Peyer's patch (tissue), 4 donors: ENCODE data around the gene USP34. TPM values are rescaled to one million over a fixed set of nuclear protein-coding genes. Genes with fewer than 3 reads are reported as not detected.
"Not testable (repeated sequence)": the region's sequence is repeated elsewhere in the genome, so short reads cannot be mapped to it uniquely, and the experiment has no call there.

ENCODE experiments used
- DNase-seq, 3 donors: peaks; one replicate each; pipeline ENCODE4 v3.0.0-alpha.2; 2017 to 2019
- H3K27ac ChIP-seq, 4 donors: fragments of 200-600 bp; sonication (generic); one replicate each; pipeline ENCODE4 v1.5.1; 2016 to 2019
- H3K27me3 ChIP-seq, 2 donors: fragments of 200-600 bp; sonication (generic); one replicate each; pipeline ENCODE4 v1.5.1; 2019
- H3K36me3 ChIP-seq, 3 donors: fragments of 200-600 bp; sonication (generic); one replicate each; pipeline ENCODE4 v1.5.1; 2016 to 2019
- H3K4me1 ChIP-seq, 4 donors: fragments of 200-600 bp; sonication (generic); one replicate each; pipeline ENCODE4 v1.5.1; 2016 to 2019
- H3K4me3 ChIP-seq, 4 donors: fragments of 200-600 bp; sonication (generic); 1 replicate in 3 of 4; 2 replicates in 1 of 4; pipeline ENCODE4 v1.5.1; 2016 to 2019; ENCODE audit warnings: mild to moderate bottlenecking in 1 of 4
- H3K9me3 ChIP-seq, 4 donors: fragments of 200-600 bp; sonication (generic); one replicate each; pipeline ENCODE4 v1.5.1; 2016 to 2019; ENCODE audit warnings: mild to moderate bottlenecking in 1 of 4
- POLR2A ChIP-seq, 2 donors: fragments of 450-650 bp; IDR thresholded peaks; one replicate each; pipeline ENCODE4 v1.5.1; 2017; ENCODE audit warnings: antibody characterized with exemption in 2 of 2, mild to moderate bottlenecking in 2 of 2, moderate library complexity in 2 of 2
- total RNA-seq, 4 donors: library from RNA; depleted of rRNA; stranded (reverse); fragments of >200 nt; gene quantifications; one replicate each; pipeline ENCODE4 v1.1.0, GENCODE V29; 2016
- TF ChIP-seq, protein P1 (sequence below), 6 experiments: fragments of 450-650 bp in 4 of 6; fragments of 200-600 bp in 2 of 6; sonication (generic) in 1 of 6; IDR thresholded peaks; one replicate each; pipeline ENCODE4 v1.5.1; 2017 to 2019; ENCODE audit warnings: antibody characterized with exemption in 6 of 6, mild to moderate bottlenecking in 3 of 6, moderate library complexity in 1 of 6

USP34 gene
- total RNA-seq, 4 donors from 2014 or later, result 148 to 201 (median 172) TPM

DNA sequence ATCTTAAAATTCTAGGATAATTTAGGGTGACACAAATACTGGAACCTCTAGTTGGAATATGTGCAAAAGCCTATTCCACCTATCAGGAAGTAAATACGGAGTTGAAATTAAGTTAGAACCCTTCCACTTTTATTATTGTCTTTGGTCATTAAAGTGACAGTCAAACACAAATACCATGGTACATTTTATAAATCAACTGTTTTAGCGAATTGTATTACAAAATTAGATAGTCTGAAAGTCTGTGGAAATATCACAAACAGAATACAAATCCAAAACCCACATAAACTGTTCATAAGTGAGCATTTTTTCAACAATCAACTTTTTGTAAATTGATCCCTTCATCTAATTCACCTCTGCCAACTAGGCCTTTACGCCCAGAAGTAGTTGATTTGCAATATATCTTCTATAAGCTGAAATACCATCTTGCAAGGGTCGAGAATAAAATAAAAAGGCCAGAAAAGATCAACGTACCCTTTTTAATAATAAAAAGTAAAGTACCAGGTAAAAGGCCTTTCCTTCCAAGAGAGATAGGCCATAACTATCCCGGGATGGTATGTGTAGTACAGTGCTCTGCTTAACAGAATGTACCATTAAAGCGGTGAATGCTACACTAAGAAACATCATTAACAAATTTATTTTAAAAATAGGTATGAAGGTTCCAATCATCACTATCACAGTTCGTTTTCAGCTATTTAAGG is 1.3 kb downstream of the USP34 start:
- DNase-seq, result no peak
- Histone ChIP-seq H3K36me3 (peaks cover 0 to 4% (median 0%) of the 10 kb centered on the region in 3 donors), H3K4me3 (peak overlapping the region; percentile 60 to 95 (median 82)), H3K27ac (peak overlapping the region; percentile 93 to 100 (median 98)), H3K4me1 (peaks cover 0 to 35% (median 3%) of the 10 kb centered on the region in 4 donors), H3K27me3 (no peaks in the 10 kb centered on the region), H3K9me3 (no peaks in the 10 kb centered on the region)
- TF ChIP-seq POLR2A (IDR thresholded peaks at IDR 0.05), result no peak
- TF ChIP-seq, protein P1, sequence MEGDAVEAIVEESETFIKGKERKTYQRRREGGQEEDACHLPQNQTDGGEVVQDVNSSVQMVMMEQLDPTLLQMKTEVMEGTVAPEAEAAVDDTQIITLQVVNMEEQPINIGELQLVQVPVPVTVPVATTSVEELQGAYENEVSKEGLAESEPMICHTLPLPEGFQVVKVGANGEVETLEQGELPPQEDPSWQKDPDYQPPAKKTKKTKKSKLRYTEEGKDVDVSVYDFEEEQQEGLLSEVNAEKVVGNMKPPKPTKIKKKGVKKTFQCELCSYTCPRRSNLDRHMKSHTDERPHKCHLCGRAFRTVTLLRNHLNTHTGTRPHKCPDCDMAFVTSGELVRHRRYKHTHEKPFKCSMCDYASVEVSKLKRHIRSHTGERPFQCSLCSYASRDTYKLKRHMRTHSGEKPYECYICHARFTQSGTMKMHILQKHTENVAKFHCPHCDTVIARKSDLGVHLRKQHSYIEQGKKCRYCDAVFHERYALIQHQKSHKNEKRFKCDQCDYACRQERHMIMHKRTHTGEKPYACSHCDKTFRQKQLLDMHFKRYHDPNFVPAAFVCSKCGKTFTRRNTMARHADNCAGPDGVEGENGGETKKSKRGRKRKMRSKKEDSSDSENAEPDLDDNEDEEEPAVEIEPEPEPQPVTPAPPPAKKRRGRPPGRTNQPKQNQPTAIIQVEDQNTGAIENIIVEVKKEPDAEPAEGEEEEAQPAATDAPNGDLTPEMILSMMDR (IDR thresholded peaks at IDR 0.05), result no peak

DNA sequence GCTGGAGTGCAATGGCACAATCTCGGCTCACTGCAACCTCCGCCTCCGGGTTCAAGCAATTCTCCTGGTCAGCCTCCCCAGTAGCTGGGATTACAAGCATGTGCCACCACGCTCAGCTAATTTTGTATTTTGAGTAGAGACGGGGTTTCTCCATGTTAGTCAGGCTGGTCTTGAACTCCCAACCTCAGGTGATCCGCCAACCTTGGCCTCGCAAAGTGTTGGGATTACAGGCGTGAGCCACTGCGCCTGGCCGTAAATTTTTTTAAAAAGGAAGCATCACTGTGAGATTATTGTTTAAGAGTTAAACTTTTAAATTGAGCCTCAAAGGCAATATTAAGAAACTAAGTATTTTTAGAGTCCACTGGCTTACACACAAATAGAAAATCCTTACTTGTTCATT is 2.7 kb downstream of the USP34 start:
- not testable (repeated sequence) for H3K4me3 ChIP-seq, H3K36me3 ChIP-seq, H3K27ac ChIP-seq, H3K9me3 ChIP-seq, DNase-seq, H3K27me3 ChIP-seq
- peaks cover 0 to 35% (median 7%) of the 10 kb centered on the region in 4 donors for H3K4me1 ChIP-seq

DNA sequence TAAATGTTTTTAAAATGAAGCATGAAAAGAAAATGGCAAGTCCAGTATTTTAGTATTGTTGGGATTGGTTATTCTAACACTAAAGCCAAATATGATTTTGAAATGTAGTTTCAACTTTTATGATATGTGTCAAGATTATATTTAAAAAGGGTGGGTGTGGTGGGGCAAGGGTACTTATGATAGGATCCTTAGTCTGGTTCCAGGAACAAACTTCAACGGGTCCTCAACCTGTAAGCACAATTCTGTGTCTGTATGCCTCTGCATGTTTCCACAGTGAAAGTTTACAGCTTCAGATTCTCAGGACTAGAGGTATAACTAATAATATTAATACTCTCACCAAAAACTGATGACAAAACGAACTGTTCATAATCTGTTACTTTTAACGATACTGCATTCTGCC is 5.8 kb downstream of the USP34 start:
- Histone ChIP-seq H3K36me3 (peaks cover 0 to 9% (median 0%) of the 10 kb centered on the region in 3 donors), H3K27ac (no peak overlapping the region), H3K4me3 (no peak overlapping the region), H3K4me1 (peaks cover 0 to 28% (median 7%) of the 10 kb centered on the region in 4 donors), H3K27me3 (no peaks in the 10 kb centered on the region), H3K9me3 (no peaks in the 10 kb centered on the region)
- TF ChIP-seq, protein P1 (IDR thresholded peaks at IDR 0.05), result no peak
- no peak for TF ChIP-seq POLR2A (IDR thresholded peaks at IDR 0.05)
- no peak for DNase-seq

DNA sequence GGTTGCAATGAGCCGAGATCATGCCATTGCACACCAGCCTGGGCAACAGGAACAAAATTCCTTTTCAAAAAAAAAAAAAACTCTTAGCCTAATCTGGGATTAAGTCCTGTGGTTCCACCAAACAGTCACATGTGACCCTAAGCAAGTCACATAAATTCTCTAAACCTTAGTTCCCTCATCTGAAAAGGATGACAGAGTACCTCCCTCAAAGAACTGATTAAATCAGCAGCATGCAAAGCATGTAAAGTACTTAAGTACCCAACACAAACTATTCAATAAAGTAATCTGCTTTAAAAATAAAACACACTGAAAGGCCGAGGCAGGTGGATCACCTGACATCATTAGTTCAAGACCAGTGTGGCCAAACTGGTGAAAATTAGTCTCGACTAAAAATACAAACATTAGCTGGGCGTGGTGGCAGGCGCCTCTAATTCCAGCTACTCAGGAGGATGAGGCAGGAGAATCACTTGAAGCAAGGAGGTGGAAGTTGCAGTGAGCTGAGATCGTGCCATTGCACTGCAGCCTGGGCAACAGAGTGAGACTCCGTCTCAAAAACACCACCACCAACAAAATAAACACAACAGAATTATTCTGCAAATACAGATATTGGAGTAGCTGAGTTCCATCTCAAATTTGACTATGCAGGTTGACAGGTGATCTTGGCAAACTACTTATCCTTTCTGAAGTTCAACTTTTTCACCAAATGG is 7.0 kb downstream of the USP34 start:
- peaks cover 0 to 26% (median 4%) of the 10 kb centered on the region in 4 donors for H3K4me1 ChIP-seq

DNA sequence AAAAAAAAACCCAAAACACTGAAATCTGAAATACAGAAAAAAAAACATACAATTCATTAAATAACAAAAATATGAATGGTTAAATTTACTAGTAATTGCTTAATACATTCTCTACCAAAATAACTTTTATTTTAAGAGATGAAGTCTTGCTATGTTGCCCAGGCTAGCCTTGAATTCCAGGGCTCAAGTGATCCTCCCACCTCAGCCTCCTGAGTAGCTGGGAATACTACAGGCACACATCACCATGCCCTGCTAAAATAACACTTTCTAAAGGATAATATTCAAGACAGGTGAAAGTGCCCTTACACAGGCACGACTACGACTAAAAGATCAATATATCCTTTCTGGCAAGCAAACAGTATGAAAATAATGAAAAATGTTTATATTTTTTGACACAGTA is 9.5 kb downstream of the USP34 start:
- TF ChIP-seq POLR2A (IDR thresholded peaks at IDR 0.05), result no peak
- TF ChIP-seq, protein P1 (IDR thresholded peaks at IDR 0.05), result no peak
- Histone ChIP-seq H3K4me3 (no peak overlapping the region), H3K36me3 (peaks cover 0 to 6% (median 0%) of the 10 kb centered on the region in 3 donors), H3K27me3 (no peaks in the 10 kb centered on the region), H3K27ac (no peak overlapping the region), H3K9me3 (no peaks in the 10 kb centered on the region), H3K4me1 (peaks cover 0 to 22% (median 3%) of the 10 kb centered on the region in 4 donors)
- no peak for DNase-seq

More for the DNA sequence above, 7.0 kb downstream of the USP34 start:
- no peaks in the 10 kb centered on the region for H3K9me3 ChIP-seq
- no peak overlapping the region for H3K27ac ChIP-seq
- TF ChIP-seq POLR2A (IDR thresholded peaks at IDR 0.05), result no peak
- TF ChIP-seq, protein P1 (IDR thresholded peaks at IDR 0.05), result no peak
- no peaks in the 10 kb centered on the region for H3K27me3 ChIP-seq
- peaks cover 0 to 9% (median 0%) of the 10 kb centered on the region in 3 donors for H3K36me3 ChIP-seq
- no peak for DNase-seq
- no peak overlapping the region for H3K4me3 ChIP-seq

DNA sequence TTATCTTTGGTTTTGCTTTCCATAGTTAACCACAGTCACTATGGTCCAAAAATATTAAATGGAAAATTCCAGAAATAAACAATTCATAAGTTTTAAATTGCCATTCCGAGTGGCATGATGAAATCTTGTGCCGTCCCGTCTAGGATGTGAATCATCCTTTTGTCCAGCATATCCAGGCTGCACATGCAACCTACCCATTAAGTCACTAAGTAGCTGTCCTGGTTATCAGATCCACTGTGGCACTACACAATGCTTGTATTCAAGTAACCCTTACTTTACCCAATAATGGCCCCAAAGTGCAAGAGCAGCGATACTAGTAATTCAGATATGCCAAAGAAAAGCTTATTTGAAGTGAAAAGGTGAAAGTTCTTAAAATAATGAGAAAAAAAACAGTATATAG is 10.7 kb downstream of the USP34 start:
- no peaks in the 10 kb centered on the region for H3K9me3 ChIP-seq
- no peaks in the 10 kb centered on the region for H3K27me3 ChIP-seq
- peaks cover 0 to 6% (median 0%) of the 10 kb centered on the region in 3 donors for H3K36me3 ChIP-seq
- H3K4me3 ChIP-seq, result no peak overlapping the region
- DNase-seq, result no peak
- TF ChIP-seq, protein P1 (IDR thresholded peaks at IDR 0.05), result no peak
- no peak for TF ChIP-seq POLR2A (IDR thresholded peaks at IDR 0.05)
- no peak overlapping the region for H3K27ac ChIP-seq
- H3K4me1 ChIP-seq, result peaks cover 0 to 15% (median 3%) of the 10 kb centered on the region in 4 donors
